ENCODE data around the gene SALL4.

The SALL4 gene

DNA sequence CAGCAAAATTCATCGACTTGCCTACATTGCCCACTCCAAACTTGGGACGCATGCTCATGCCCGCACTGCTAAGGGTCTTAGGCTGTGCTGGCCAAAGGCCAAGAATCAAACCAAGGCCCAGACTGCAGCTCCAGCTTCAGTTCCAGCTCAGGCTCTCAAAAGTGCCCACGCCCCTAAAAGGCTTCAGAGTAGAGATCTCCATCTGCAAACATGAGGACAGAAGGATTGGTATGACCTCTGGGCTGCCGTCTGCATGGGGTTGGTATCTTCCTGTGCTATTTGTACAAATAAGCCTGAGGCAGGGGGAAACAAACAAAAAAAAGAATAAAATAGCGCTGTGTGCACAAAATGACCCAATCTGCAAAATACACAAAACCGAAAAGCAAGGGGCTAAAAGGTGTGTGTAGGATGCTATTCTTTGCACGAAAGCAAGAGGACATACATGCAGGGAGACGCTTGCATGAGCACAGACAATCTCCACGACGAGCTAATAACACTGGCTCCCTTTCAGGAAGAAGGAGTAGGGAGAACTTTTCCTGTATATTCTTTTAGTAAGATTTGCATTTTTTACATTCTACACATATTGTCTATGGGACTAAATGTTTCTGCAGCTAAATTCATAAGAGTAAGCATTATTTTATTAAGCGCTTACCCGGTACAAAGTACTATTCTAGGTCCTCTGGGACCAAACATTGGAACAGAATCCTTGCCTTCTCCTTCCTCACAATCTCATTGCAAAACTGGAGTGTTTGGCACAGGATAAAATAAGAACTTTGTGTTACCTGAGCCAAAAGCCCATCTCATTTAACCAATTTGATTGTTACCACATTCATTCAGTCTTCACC, 67.2 kb downstream of the SALL4 start:
- no peak for DNase-seq

DNA sequence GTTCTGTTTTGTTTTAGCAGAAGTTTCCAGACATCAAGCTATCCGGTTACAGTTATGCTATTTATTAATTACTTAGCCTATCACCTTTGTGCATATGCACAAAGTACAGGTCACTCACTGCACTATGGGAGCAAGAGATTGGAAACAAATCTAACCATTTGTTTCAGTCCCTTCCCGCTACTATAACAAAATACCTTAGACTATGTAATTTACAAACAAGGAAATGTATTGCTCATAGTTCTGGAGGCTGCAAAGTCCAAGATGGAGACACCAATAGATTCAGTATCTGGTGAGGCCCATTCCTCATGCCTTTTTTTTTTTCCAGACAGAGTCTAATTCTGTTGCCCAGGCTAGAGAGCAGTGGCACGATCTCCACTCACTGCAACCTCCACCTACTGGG, 69.3 kb downstream of the SALL4 start:
- DNase-seq, result no peak
